Measurements from ENCODE around the gene CAPG. TPM values are rescaled to one million over a fixed set of nuclear protein-coding genes. Genes with fewer than 3 reads are reported as not detected.
"Not testable (repeated sequence)": the region's sequence is repeated elsewhere in the genome, so short reads cannot be mapped to it uniquely, and the experiment has no call there.

The CAPG gene
- total and polyA plus RNA-seq, 2 experiments from 2014 or later = 13.0 to 14.0 TPM

DNA sequence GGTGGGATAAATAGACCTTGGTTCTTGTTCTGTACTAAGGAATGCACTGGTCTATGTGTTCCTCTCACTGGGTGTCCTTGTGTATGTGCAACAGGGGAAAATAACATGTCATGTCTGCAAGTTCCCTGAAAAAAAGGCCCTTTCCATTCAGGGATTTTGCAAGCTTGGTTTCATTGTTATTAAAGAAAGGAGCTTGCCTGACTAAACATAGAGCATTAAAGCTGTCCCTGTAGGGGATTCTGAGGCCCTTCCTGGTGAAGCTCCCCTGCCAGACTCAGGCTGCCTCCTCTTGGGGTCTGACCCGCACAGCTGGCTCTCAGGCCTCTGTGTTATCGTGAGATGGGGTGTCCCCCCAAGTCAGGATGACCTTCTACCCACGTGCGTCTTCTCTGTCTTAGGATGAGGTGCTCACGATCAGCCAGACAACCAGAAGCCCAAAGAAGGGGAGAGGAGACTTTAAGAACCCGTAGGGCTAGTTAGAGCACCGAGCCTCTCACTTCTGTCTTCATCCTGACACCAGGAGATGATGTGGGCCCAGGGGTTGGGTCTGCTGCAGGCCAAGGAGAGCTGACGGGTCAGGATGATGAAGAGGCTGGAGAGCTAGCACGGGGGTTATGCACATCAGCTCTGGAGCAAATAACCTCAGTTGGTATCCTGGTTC is 21.2 kb downstream of the CAPG start:
- H3K9me3 ChIP-seq (ENCODE audit: low read depth) = no peaks in the 10 kb centered on the region
- H3K36me3 ChIP-seq = no peaks in the 10 kb centered on the region
- no peak for DNase-seq (ENCODE audit: low read depth in 1 of 2, low spot score in 1 of 2)
- H3K4me3 ChIP-seq = no peak overlapping the region
- TF ChIP-seq, protein P1, sequence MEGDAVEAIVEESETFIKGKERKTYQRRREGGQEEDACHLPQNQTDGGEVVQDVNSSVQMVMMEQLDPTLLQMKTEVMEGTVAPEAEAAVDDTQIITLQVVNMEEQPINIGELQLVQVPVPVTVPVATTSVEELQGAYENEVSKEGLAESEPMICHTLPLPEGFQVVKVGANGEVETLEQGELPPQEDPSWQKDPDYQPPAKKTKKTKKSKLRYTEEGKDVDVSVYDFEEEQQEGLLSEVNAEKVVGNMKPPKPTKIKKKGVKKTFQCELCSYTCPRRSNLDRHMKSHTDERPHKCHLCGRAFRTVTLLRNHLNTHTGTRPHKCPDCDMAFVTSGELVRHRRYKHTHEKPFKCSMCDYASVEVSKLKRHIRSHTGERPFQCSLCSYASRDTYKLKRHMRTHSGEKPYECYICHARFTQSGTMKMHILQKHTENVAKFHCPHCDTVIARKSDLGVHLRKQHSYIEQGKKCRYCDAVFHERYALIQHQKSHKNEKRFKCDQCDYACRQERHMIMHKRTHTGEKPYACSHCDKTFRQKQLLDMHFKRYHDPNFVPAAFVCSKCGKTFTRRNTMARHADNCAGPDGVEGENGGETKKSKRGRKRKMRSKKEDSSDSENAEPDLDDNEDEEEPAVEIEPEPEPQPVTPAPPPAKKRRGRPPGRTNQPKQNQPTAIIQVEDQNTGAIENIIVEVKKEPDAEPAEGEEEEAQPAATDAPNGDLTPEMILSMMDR (IDR thresholded peaks at IDR 0.05; ENCODE audit: low read depth, low read length) = no peak
- no peaks in the 10 kb centered on the region for H3K27me3 ChIP-seq
- no peak overlapping the region for H3K27ac ChIP-seq
- no peaks in the 10 kb centered on the region for H3K4me1 ChIP-seq (ENCODE audit: low read depth)

DNA sequence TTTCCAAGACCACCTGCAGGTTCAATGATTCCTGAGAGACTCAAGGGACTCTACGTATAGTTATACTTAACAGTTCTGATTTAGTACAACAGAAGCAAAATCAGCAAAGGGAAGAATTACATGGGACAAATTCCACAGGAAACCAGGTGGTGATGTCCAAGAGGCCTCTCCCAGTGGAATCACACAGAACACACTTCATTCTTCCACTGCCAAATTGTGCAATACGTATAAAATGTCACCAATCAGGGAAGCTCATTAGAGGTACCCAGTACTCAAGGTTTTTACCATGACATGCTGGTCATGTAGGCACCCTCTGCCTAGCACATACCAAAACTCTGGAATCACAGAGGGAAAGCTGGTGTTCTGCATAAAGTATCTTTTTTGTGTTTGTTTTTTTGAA is 22.4 kb downstream of the CAPG start:
- Histone ChIP-seq H3K4me1 (ENCODE audit: low read depth) (no peaks in the 10 kb centered on the region), H3K9me3 (ENCODE audit: low read depth) (no peaks in the 10 kb centered on the region), H3K27ac (no peak overlapping the region), H3K27me3 (no peaks in the 10 kb centered on the region), H3K36me3 (no peaks in the 10 kb centered on the region), H3K4me3 (no peak overlapping the region)
- TF ChIP-seq, protein P1 (IDR thresholded peaks at IDR 0.05; ENCODE audit: low read depth, low read length) = no peak
- DNase-seq (ENCODE audit: low read depth in 1 of 2, low spot score in 1 of 2) = no peak

DNA sequence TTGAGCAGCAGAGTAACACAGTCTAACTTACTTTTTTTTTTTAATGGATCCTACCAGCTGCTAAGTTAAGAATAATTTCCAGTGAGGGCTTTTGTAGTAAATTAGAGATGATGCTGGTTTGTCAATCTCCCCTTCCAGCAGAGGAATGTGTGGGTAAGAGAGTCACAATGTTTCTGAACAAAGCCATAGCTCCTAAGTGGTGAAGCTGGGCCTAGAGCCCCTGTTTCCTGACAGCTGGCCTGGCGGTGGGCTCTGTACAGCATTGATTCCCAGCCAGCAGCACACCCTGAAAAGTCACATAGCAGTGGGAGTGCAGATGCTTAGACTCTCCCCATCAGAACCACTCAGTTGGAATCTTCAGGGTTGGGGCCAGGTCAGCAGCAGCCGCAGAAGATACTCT is 24.4 kb downstream of the CAPG start:
- H3K4me3 ChIP-seq = no peak overlapping the region
- H3K27me3 ChIP-seq = no peaks in the 10 kb centered on the region
- H3K4me1 ChIP-seq (ENCODE audit: low read depth) = no peaks in the 10 kb centered on the region
- peaks cover 4% of the 10 kb centered on the region for H3K36me3 ChIP-seq
- TF ChIP-seq, protein P1 (IDR thresholded peaks at IDR 0.05; ENCODE audit: low read depth, low read length) = no peak
- H3K27ac ChIP-seq = no peak overlapping the region
- H3K9me3 ChIP-seq (ENCODE audit: low read depth) = no peaks in the 10 kb centered on the region
- DNase-seq (ENCODE audit: low read depth in 1 of 2, low spot score in 1 of 2) = no peak

DNA sequence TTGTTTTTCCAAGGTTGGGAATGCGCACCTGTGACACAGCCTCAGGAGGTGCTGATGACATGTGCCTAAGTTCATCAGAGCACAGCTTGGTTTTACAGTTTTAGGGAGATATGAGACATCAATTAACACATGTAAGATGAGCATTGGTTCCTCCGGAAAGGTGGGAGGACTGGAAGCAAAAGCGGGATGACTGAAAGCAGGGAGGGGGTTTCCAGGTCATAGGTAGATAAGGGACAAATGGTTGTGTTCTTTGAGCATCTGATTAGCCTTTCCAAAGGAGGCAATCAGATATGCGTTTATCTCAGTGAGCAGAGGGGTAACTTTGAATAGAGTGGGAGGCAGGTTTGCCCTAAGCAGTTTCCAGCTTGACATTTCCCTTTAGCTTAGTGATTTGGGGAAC is 26.3 kb downstream of the CAPG start:
- no peak for DNase-seq (ENCODE audit: low read depth in 1 of 2, low spot score in 1 of 2)
- H3K36me3 ChIP-seq = peaks cover 7% of the 10 kb centered on the region
- H3K27me3 ChIP-seq = no peaks in the 10 kb centered on the region
- H3K27ac ChIP-seq = no peak overlapping the region
- no peaks in the 10 kb centered on the region for H3K4me1 ChIP-seq (ENCODE audit: low read depth)
- TF ChIP-seq, protein P1 (IDR thresholded peaks at IDR 0.05; ENCODE audit: low read depth, low read length) = no peak
- no peaks in the 10 kb centered on the region for H3K9me3 ChIP-seq (ENCODE audit: low read depth)
- H3K4me3 ChIP-seq = no peak overlapping the region

DNA sequence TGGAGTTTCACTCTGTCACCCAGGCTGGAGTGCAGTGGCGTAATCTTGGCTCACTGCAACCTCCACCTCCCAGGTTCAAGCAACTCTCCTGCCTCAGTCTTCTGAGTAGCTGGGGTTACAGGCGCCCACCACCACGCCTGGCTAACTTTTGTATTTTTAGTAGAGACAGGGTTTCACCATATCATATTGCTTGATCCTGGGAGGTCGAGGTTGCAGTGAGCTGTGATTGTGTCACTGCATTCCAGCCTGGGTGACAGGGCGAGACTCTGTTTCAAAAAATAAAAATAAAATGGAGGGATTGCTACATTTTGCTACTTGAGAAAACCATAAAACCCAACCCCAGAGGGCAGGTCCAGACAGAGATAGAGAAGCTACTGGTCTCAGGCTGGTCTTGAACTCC is 27.0 kb downstream of the CAPG start:
- H3K4me3 ChIP-seq; H3K36me3 ChIP-seq; H3K4me1 ChIP-seq (ENCODE audit: low read depth); H3K9me3 ChIP-seq (ENCODE audit: low read depth); DNase-seq (ENCODE audit: low read depth in 1 of 2, low spot score in 1 of 2); H3K27me3 ChIP-seq; H3K27ac ChIP-seq: not testable (repeated sequence)

DNA sequence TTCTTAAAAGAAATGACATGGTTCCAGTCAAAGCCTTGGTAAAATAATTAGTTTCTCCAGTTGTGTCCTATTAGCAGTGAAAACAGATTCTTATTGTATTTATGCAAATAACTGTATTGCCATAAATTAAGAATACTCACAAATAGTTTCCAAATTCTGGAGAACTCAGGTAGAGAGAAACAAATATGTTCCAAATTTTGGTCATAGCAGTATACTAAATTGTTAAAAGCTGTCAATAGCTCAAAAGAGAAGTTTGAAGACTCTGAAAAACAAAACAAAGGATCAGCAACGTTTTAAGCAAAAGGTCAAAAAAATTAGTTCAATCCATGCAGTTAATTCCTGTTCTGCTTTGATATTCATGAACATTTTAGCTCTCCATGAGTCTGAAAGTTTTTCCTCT is 30.1 kb downstream of the CAPG start:
- Histone ChIP-seq H3K27me3 (no peaks in the 10 kb centered on the region), H3K4me1 (ENCODE audit: low read depth) (no peaks in the 10 kb centered on the region), H3K4me3 (no peak overlapping the region), H3K9me3 (ENCODE audit: low read depth) (no peaks in the 10 kb centered on the region), H3K36me3 (peaks cover 10% of the 10 kb centered on the region), H3K27ac (no peak overlapping the region)
- no peak for DNase-seq (ENCODE audit: low read depth in 1 of 2, low spot score in 1 of 2)
- TF ChIP-seq, protein P1 (IDR thresholded peaks at IDR 0.05; ENCODE audit: low read depth, low read length) = no peak

Measured in cardiac muscle cell (in vitro differentiated cells and primary cell).